GM21619 (cell line): ENCODE data around the gene EIF1.

Source experiments
- ATAC-seq: cut with Tn5 transposase; IDR thresholded peaks from one replicate; pipeline ENCODE4 v1.9.1; 2021; ENCODE audit not compliant: unreplicated experiment

Gene EIF1

GRCh38 chr17:41734139-41734948 is 45.7 kb downstream of the EIF1 start, which contains the start of gene HAP1:
Gene HAP1, minus strand, starts transcription at chr17:41734643. Its CDS starts 9 bp downstream, at chr17:41734634.
- ATAC-seq, result no peak

DNA sequence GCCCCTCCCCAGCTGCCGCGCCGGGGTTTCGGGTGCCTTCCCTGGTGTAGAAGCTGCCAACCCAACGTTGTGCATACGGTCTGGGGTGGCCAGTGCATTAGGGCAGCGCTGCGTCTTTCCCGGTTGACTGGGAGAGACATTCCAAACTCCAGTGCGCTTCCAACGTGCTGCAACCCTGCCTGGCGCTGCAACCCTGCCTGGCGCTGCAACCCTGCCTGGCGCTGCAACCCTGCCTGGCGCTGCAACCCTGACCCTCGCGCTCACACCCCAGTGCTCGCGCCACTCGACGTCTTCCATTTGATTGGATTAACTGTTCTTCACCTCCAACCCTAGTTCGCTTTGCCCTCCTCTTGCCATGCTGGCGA is 46.2 kb downstream of the EIF1 start:
- ATAC-seq, result no peak

DNA sequence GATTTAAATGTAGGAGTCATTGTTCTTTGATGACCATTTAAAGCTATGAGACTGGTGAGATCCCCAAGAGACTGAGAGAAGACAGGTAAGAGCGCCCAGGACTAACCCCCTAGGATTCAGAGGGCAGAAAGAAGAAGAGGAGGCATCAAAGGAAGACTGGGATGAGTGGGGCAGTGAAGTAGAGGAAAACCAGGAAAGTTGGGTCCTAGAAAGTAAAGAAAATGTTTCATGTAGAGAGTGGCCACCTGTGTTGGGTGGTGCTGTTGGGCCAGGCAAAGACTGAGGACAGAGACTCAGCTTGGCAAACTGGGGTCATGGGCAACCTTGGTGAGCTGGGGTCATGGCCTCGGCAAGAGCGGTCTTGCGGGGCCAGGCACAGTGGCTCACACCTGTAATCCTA is 47.1 kb downstream of the EIF1 start:
- no peak for ATAC-seq

- no peak for ATAC-seq
Observed at GRCh38 chr17:41736983-41737679, 48.4 kb downstream of the EIF1 start.

GRCh38 chr17:41737680-41738023 is 49.0 kb downstream of the EIF1 start:
- ATAC-seq, result no peak

DNA sequence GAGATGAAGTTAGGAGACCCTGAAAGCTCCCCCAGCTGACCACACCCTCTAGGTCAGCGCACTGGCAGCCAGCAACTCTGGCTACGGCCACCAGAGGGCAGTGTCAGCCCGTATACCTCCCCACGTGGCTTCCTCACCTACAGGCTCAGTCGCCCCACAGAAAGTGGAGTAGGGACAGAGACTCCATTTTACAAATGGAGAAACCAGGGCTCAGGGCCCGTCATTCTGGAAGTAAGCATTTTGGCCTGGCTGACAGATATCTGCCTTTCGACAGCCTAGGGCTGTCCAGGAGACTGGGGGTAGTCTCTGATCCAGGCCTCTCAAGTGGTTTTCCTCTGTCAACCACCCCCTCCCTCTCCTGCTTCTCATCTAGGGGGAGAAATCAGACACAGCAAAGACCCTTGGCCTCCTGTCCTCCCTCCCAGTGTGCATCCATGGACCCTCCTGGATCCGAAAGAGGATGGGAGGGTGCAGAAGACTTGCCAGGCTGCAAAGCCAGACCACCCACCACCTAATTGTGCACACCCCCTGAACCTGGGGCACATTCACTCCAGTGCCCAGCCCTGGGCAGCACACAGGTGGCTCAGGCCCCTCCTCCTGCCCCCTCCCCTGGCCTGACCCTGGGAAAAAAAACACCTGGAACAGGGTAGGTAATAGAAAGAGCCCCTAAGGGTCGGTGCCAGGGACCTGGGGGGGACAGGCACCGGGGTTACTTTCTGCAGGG is 49.6 kb downstream of the EIF1 start:
- no peak for ATAC-seq

DNA sequence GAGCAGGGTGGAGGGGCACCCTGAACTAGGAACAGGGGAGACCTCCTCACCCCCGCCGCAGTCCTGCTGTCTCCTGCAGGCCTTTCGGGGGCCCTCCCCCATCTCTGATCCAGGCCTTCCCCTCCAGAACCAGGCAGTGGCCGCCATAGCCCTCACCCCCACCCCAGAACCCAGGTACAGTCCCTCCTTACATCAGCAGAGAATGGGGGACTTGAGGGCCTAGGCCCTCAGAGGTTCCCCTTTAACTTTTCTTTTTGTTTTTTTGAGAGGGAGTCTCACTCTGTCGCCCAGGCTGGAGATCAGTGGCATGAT is 50.1 kb downstream of the EIF1 start:
- ATAC-seq, result no peak

DNA sequence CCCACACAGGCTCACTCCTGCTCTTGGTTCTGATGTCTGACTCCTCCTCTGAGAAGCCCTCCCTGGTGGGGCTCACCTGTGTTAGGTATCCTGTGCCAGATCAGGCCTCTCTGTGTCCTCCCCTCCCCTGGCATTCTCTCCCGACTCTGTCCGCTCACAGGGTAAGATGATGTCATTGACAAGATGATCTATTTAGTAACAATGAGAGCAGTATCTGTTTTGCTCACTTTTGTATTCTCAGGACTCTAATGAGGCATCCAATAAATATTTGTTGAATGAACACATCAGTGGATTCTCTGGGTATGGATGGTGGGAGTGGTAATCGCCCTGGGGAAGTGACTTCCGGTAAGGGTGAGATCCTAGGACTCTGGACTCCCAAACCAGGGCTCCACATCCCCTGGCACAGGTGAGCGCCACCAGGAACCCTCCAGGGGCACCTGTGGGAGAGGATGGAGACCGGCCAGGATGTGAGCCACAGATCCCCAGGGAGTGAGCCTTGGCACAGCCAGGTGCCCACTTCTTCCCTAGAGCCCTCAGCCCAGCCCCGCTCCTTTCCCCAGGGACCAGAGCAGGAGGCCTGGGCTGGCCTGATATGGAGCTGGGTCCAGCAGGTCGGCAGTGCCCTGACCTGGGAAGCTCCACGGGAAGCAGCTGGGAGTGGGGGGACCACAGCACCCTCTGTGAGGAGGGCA is 51.1 kb downstream of the EIF1 start:
- no peak for ATAC-seq

- ATAC-seq, result no peak
Observed at GRCh38 chr17:41740506-41740905, 51.8 kb downstream of the EIF1 start.

- no peak for ATAC-seq
Observed at GRCh38 chr17:41741709-41742108, 53.0 kb downstream of the EIF1 start.
